Gastrocnemius medialis (tissue), 4 donors: ENCODE data around the gene SLC6A20. TPM values are rescaled to one million over a fixed set of nuclear protein-coding genes. Genes with fewer than 3 reads are reported as not detected.

Experiments
- ATAC-seq, 2 donors: fragments of 150-250 bp; one replicate each; pipeline ENCODE4 v1.9.1; 2016
- DNase-seq, 2 donors: peaks; one replicate each; pipeline ENCODE4 v3.0.0-alpha.2; 2019
- H3K27ac ChIP-seq, 4 donors: fragments of 200-600 bp; sonication (generic); 1 replicate in 1 of 4; 2 replicates in 3 of 4; pipeline ENCODE4 v1.5.1; 2016 to 2018; ENCODE audit warnings: mild to moderate bottlenecking in 2 of 4, moderate library complexity in 1 of 4
- H3K27me3 ChIP-seq, 3 donors: fragments of 200-600 bp; sonication (generic) in 2 of 3; 1 replicate in 1 of 3; 2 replicates in 2 of 3; pipeline versions ENCODE4 v1.5.1 to v1.6.0; 2016 to 2019; ENCODE audit warnings: mild to moderate bottlenecking in 1 of 3, moderate library complexity in 1 of 3
- H3K36me3 ChIP-seq, 2 donors: fragments of 200-600 bp; sonication (generic) in 1 of 2; one replicate each; pipeline ENCODE4 v1.5.1; 2017 to 2018
- H3K4me1 ChIP-seq, 2 donors: fragments of 200-600 bp; sonication (generic) in 1 of 2; one replicate each; pipeline ENCODE4 v1.5.1; 2016 to 2017; ENCODE audit warnings: mild to moderate bottlenecking in 2 of 2
- H3K4me3 ChIP-seq, 4 donors: fragments of 200-600 bp; sonication (generic) in 3 of 4; 1 replicate in 1 of 4; 2 replicates in 3 of 4; pipeline ENCODE4 v1.5.1; 2016 to 2019; ENCODE audit warnings: mild to moderate bottlenecking in 2 of 4
- H3K9me3 ChIP-seq, 3 donors: fragments of 200-600 bp; sonication (generic) in 2 of 3; 1 replicate in 1 of 3; 2 replicates in 2 of 3; pipeline ENCODE4 v1.5.1; 2016 to 2019
- POLR2A ChIP-seq, 2 donors: fragments of 450-650 bp; IDR thresholded peaks; one replicate each; pipeline ENCODE4 v1.6.1; 2017; ENCODE audit warnings: antibody characterized with exemption in 2 of 2, mild to moderate bottlenecking in 2 of 2, moderate library complexity in 2 of 2
- in situ Hi-C, 4 donors: fragments of 200-750 bp; cut with MboI; loops; one replicate each; pipeline versions ENCODE4 v1.15.0 to v1.8.0; 2017; ENCODE audit warnings: low sequenced_read_pairs in 4 of 4
- intact Hi-C: fragments of 100-400 bp; cut with DNase I; formaldehyde crosslinking; loops from one replicate; pipeline ENCODE4 v1.15.1; 2023; ENCODE audit warnings: low total_unique reads
- total RNA-seq, 4 donors: library from RNA; depleted of rRNA; stranded (reverse); fragments of >200 nt; gene quantifications; one replicate each; pipeline versions ENCODE4 v1.1.0 to v1.2.3, GENCODE V29; 2016
- TF ChIP-seq, protein P1 (sequence below), 5 experiments: fragments of 450-650 bp in 3 of 5; fragments of 200-600 bp in 2 of 5; sonication (generic) in 2 of 5; IDR thresholded peaks in 4 of 5; conservative IDR thresholded peaks in 1 of 5; 1 replicate in 4 of 5; 2 replicates in 1 of 5; pipeline ENCODE4 v1.5.1; 2016 to 2019; ENCODE audit warnings: antibody characterized with exemption in 5 of 5, mild to moderate bottlenecking in 3 of 5, moderate library complexity in 3 of 5

Gene SLC6A20
- total RNA-seq, 4 donors from 2014 or later = 0.49 to 1.5 (median 0.64) TPM

DNA sequence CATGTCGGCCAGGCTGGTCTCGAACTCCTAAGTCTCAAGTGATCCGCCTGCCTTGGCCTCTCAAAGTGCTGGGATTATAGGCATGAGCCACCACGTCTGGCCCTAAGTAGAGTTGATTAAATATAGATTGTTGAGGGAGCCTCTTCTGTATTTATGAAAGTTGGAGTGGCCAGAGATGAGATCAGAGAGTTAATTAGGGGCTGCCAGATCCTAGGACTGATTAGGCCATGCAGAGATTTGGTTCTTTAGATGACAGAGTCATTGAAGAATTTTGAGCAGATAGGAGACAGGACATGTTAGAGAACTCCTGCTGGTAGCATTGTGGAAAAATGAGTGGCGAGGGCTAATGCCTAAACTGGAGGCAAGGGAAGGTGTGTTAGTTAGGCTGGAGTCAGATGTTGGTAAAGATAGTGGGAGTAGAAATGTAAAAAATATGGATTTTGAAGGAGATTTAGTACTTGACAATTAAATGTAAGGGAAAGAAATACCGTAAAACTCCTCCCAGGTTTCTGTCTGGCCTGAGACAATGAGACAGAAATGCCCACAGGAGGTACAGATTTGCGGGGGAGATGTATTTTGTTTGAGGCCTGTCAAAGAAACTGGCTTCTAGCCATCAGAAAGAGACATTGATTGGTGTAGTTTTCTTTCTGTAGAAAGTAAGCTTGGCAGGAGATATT lies 83.8 kb downstream of the SLC6A20 start:
- no peaks in the 10 kb centered on the region for H3K4me1 ChIP-seq
- peak; percentile 63 to 66 for ATAC-seq
- H3K36me3 ChIP-seq = peaks cover 0 to 76% of the 10 kb centered on the region in 2 donors
- H3K9me3 ChIP-seq = no peaks in the 10 kb centered on the region
- no peak for DNase-seq
- H3K4me3 ChIP-seq = no peak overlapping the region
- in situ Hi-C loops (no loop called here), intact Hi-C loops (no loop called here)
- no peaks in the 10 kb centered on the region for H3K27me3 ChIP-seq
- H3K27ac ChIP-seq = peak overlapping the region in 1 of 4 donors; percentile 16
- no peak for TF ChIP-seq POLR2A (IDR thresholded peaks at IDR 0.05)
- TF ChIP-seq, protein P1, sequence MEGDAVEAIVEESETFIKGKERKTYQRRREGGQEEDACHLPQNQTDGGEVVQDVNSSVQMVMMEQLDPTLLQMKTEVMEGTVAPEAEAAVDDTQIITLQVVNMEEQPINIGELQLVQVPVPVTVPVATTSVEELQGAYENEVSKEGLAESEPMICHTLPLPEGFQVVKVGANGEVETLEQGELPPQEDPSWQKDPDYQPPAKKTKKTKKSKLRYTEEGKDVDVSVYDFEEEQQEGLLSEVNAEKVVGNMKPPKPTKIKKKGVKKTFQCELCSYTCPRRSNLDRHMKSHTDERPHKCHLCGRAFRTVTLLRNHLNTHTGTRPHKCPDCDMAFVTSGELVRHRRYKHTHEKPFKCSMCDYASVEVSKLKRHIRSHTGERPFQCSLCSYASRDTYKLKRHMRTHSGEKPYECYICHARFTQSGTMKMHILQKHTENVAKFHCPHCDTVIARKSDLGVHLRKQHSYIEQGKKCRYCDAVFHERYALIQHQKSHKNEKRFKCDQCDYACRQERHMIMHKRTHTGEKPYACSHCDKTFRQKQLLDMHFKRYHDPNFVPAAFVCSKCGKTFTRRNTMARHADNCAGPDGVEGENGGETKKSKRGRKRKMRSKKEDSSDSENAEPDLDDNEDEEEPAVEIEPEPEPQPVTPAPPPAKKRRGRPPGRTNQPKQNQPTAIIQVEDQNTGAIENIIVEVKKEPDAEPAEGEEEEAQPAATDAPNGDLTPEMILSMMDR (IDR thresholded peaks at IDR 0.05 in 4 of 5, conservative IDR thresholded peaks at IDR 0.05 in 1 of 5) = no peak

DNA sequence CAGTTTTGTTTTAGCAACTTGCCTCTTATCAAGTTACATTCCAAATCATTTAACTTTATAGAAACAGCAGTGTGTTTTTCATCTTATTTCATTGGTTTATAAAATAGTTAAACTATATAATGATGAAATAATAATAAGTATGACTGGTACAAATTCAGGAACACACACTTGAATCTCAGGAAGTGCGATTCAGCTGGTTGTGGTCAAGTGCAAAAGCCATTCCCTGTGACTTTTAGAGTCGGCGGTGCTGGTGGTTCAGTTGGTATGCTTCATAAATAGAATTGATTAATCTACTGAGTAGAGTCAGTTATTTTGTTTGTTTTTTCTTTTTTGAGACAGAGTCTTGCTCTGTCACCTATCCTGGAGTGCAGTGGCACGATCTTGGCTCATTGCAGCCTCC lies 84.4 kb downstream of the SLC6A20 start:
- Histone ChIP-seq H3K9me3 (no peaks in the 10 kb centered on the region), H3K4me1 (no peaks in the 10 kb centered on the region), H3K4me3 (no peak overlapping the region), H3K36me3 (peaks cover 0 to 76% of the 10 kb centered on the region in 2 donors), H3K27me3 (no peaks in the 10 kb centered on the region), H3K27ac (peak overlapping the region in 1 of 4 donors; percentile 16)
- ATAC-seq (no peak), DNase-seq (no peak)
- intact Hi-C loops = no loop called here
- in situ Hi-C loops = no loop called here
- TF ChIP-seq POLR2A (IDR thresholded peaks at IDR 0.05) = no peak
- TF ChIP-seq, protein P1 (IDR thresholded peaks at IDR 0.05 in 4 of 5, conservative IDR thresholded peaks at IDR 0.05 in 1 of 5) = no peak

DNA sequence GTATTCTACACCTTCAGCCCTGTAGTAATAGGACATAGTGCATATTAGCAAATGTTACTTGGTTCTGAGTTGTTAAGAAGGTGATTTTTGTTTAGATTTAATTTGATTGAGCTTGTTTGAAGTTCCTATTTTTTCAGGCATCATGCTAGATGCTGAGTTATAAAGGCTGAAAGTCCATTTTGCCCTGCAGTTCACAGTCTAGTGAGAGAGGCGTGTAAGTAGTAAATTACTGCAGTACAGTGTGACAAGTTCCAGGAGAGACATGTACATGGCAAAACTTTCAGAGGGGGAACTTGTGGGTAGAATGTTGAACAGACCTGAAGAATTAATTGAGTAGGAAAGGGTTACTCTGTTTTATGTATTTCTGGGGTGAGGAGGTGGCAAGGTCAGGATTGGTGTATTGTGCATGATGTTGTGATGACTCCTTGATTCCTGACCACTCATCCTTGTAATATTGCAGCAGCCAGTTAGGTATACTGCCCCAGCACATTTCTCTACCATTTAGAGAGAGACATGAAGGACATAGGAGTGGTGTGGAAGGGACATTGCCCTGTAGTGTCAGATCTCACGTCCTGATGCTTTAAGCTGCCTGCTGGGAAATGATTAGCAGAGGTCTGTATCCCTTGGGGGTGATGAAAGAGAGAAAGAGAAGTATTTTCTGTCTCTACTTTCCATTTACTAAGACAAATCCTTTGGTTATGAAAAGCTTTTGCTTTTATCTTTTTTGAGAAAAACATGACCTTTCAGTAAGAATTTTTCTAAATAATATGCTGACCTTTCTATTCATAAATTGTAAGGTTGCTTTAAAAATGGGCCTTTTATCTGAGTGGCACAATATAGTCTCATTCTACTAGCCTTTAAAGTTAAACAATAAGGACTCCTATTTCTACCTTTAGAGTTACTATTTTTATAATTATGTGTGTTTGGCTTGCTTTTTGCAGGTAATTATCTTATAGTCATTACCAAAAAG lies 90.2 kb downstream of the SLC6A20 start:
- Histone ChIP-seq H3K27me3 (no peaks in the 10 kb centered on the region), H3K36me3 (peaks cover 0 to 60% of the 10 kb centered on the region in 2 donors), H3K4me1 (peaks cover 3% of the 10 kb centered on the region in 2 donors), H3K4me3 (no peak overlapping the region), H3K9me3 (no peaks in the 10 kb centered on the region), H3K27ac (no peak overlapping the region)
- DNase-seq (no peak), ATAC-seq (no peak)
- in situ Hi-C loops (no loop called here), intact Hi-C loops (no loop called here)
- TF ChIP-seq, protein P1 (IDR thresholded peaks at IDR 0.05 in 4 of 5, conservative IDR thresholded peaks at IDR 0.05 in 1 of 5) = no peak
- no peak for TF ChIP-seq POLR2A (IDR thresholded peaks at IDR 0.05)

Other genes with a start within 250 kb of the SLC6A20 start
- 10 to 100 TPM; 19.3 to 56.6 (median 27.1) TPM for gene LIMD1, start 201.8 kb downstream of the SLC6A20 start, total RNA-seq
- 10 to 100 TPM in 2 of 4 donors, 1 to 10 TPM in 2; 7.7 to 28.7 (median 9.1) TPM for gene SACM1L, start 107.1 kb downstream of the SLC6A20 start, total RNA-seq
- 1 to 10 TPM; 3.2 to 7.6 (median 5.0) TPM for gene LZTFL1, start 45.6 kb upstream of the SLC6A20 start, total RNA-seq
- under 1 TPM in 2 of 4 donors, not detected in 2; 0.09 to 0.13 TPM for gene CCR9, start 90.0 kb upstream of the SLC6A20 start, total RNA-seq
- under 1 TPM in 2 of 4 donors, not detected in 2; 0.29 to 0.51 TPM for gene CXCR6, start 146.9 kb upstream of the SLC6A20 start, total RNA-seq
- gene FYCO1, start 199.3 kb upstream of the SLC6A20 start, total RNA-seq = 10 to 100 TPM; 47.4 to 99.8 (median 84.2) TPM
- under 1 TPM in 1 of 4 donors, not detected in 3; 0.04 TPM for gene XCR1, start 230.9 kb upstream of the SLC6A20 start, total RNA-seq